Upper lobe of right lung (tissue), 1 donor: Measurements from ENCODE around the gene ABHD10. TPM values are rescaled to one million over a fixed set of nuclear protein-coding genes. Genes with fewer than 3 reads are reported as not detected.
A peak's percentile ranks its signal among the peaks of the same experiment; 100 is the strongest.

Source experiments
- ATAC-seq: fragments of 200-7000 bp; cut with Tn5 transposase; one replicate; pipeline ENCODE4 v1.9.1; 2020; ENCODE audit warnings: mild to moderate bottlenecking, moderate library complexity
- DNase-seq: peaks from one replicate; pipeline ENCODE4 v3.0.0-alpha.2; 2020
- H3K27ac ChIP-seq: fragments of 200-600 bp; one replicate; pipeline ENCODE4 v1.8.0; 2022
- H3K27me3 ChIP-seq: fragments of 200-600 bp; one replicate; pipeline ENCODE4 v1.8.0; 2022; ENCODE audit warnings: mild to moderate bottlenecking
- H3K36me3 ChIP-seq: fragments of 200-600 bp; one replicate; pipeline ENCODE4 v1.8.0; 2022
- H3K4me1 ChIP-seq: fragments of 200-600 bp; one replicate; pipeline ENCODE4 v1.8.0; 2022
- H3K4me3 ChIP-seq: fragments of 200-600 bp; one replicate; pipeline ENCODE4 v1.8.0; 2022; ENCODE audit warnings: mild to moderate bottlenecking
- H3K9me3 ChIP-seq: fragments of 200-600 bp; one replicate; pipeline ENCODE4 v1.8.0; 2022
- intact Hi-C: fragments of 100-400 bp; cut with DNase I; formaldehyde crosslinking; loops from one replicate; pipeline ENCODE4 v1.11.0; 2022
- total RNA-seq: library from RNA; stranded (reverse); fragmentation: NEBNext Ultra II Directional; extraction: Animal tissue kit (Norgen Biotek cat#: 25700); gene quantifications from one replicate; pipeline ENCODE4 v1.2.1, GENCODE V29; 2021
- TF ChIP-seq, protein P1 (sequence below): fragments of 200-600 bp; IDR thresholded peaks from one replicate; pipeline ENCODE4 v1.8.0; 2022; ENCODE audit warnings: antibody characterized with exemption
- donor health status: DM: no; HTN: yes; CAD: no; lungs with severe emphysema.

ABHD10 gene
- total RNA-seq, 1 donor from 2014 or later = 27.6 TPM

GRCh38 chr3:111965484-111965883, 13.3 kb upstream of the ABHD10 start:
- intact Hi-C loops = loop anchor here (5.0 kb wide), 1 partner anchor 248 kb away; no protein-coding TSS in a partner anchor
- no peaks in the 10 kb centered on the region for H3K27me3 ChIP-seq
- H3K27ac ChIP-seq = no peak overlapping the region
- ATAC-seq (no peak), DNase-seq (no peak)
- H3K4me1 ChIP-seq = peaks cover 6% of the 10 kb centered on the region
- H3K4me3 ChIP-seq = no peak overlapping the region
- H3K36me3 ChIP-seq = peaks cover 22% of the 10 kb centered on the region
- H3K9me3 ChIP-seq = no peaks in the 10 kb centered on the region
- TF ChIP-seq, protein P1, sequence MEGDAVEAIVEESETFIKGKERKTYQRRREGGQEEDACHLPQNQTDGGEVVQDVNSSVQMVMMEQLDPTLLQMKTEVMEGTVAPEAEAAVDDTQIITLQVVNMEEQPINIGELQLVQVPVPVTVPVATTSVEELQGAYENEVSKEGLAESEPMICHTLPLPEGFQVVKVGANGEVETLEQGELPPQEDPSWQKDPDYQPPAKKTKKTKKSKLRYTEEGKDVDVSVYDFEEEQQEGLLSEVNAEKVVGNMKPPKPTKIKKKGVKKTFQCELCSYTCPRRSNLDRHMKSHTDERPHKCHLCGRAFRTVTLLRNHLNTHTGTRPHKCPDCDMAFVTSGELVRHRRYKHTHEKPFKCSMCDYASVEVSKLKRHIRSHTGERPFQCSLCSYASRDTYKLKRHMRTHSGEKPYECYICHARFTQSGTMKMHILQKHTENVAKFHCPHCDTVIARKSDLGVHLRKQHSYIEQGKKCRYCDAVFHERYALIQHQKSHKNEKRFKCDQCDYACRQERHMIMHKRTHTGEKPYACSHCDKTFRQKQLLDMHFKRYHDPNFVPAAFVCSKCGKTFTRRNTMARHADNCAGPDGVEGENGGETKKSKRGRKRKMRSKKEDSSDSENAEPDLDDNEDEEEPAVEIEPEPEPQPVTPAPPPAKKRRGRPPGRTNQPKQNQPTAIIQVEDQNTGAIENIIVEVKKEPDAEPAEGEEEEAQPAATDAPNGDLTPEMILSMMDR = no peak

GRCh38 chr3:111967068-111967467, 11.8 kb upstream of the ABHD10 start:
- Histone ChIP-seq H3K27me3 (no peaks in the 10 kb centered on the region), H3K4me3 (no peak overlapping the region), H3K9me3 (no peaks in the 10 kb centered on the region), H3K4me1 (peaks cover 6% of the 10 kb centered on the region), H3K36me3 (peaks cover 22% of the 10 kb centered on the region), H3K27ac (peak overlapping the region; percentile 2)
- intact Hi-C loops = loop anchor here (5.0 kb wide), 1 partner anchor 250 kb away; no protein-coding TSS in a partner anchor
- peak; percentile 18 for ATAC-seq
- DNase-seq = no peak
- TF ChIP-seq, protein P1 = no peak

- Histone ChIP-seq H3K27me3 (no peaks in the 10 kb centered on the region), H3K27ac (peak overlapping the region; percentile 2), H3K4me3 (no peak overlapping the region), H3K9me3 (no peaks in the 10 kb centered on the region), H3K36me3 (peaks cover 22% of the 10 kb centered on the region), H3K4me1 (peaks cover 6% of the 10 kb centered on the region)
- peak; percentile 98 for ATAC-seq
- DNase-seq = peak; percentile 72
- TF ChIP-seq, protein P1 = peak; percentile 90
- intact Hi-C loops = loop anchor here (5.0 kb wide), 1 partner anchor 250 kb away; no protein-coding TSS in a partner anchor
These were observed 11.1 kb upstream of the ABHD10 start for GRCh38 chr3:111967651-111968274.

DNA sequence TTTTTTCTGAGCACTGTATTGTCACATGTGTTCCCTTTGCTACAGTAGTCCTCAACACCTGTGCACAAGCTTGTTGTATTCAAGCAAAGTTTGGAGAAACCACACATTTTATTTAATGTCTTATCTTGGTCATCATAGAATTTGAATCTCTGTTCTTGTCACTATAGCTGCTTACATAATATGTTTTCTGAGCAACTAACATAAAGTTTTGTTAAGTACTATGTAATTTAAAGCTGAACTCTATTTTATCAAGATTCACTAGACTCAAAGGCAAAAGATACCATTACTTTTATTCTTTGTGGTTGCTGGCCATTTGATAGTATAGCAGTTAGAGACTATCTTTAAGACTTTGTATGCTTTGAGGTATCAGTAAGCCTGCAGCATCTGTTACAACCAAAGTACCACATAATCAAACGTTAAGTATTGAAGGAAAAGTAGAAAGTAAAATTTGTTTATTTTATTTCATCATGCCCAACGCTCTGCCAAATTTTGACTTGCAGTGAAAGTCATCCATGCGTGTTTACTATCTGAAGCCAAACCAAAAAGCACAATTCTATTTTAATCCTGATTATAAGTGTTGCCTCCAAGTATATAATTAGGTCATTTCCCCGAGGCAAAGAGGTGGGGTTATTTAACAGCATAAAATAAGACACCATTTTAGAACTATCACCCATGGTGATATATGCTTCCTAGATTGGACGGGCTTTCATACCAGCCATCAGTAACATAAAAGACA, 10.3 kb upstream of the ABHD10 start:
- Histone ChIP-seq H3K9me3 (no peaks in the 10 kb centered on the region), H3K4me3 (no peak overlapping the region), H3K27ac (no peak overlapping the region), H3K27me3 (no peaks in the 10 kb centered on the region), H3K4me1 (peaks cover 6% of the 10 kb centered on the region), H3K36me3 (peaks cover 22% of the 10 kb centered on the region)
- no peak for DNase-seq
- TF ChIP-seq, protein P1 = no peak
- intact Hi-C loops = loop anchor here (5.0 kb wide), 1 partner anchor 251 kb away; no protein-coding TSS in a partner anchor
- no peak for ATAC-seq

- intact Hi-C loops = no loop called here
These were observed 8.4 kb upstream of the ABHD10 start for GRCh38 chr3:111970376-111970775.

More at GRCh38 chr3:111970376-111970775, 8.4 kb upstream of the ABHD10 start:
- Histone ChIP-seq H3K27ac (no peak overlapping the region), H3K36me3 (peaks cover 8% of the 10 kb centered on the region), H3K4me3 (no peak overlapping the region), H3K9me3 (no peaks in the 10 kb centered on the region), H3K4me1 (peaks cover 6% of the 10 kb centered on the region), H3K27me3 (no peaks in the 10 kb centered on the region)
- no peak for ATAC-seq
- DNase-seq = no peak
- TF ChIP-seq, protein P1 = no peak
